Psoas muscle (tissue), 8 donors: Measurements from ENCODE around the gene CLDN22. TPM values are rescaled to one million over a fixed set of nuclear protein-coding genes. Genes with fewer than 3 reads are reported as not detected.

ENCODE experiments used
- ATAC-seq, 4 donors: fragments of 200-7000 bp; cut with Tn5 transposase; one replicate each; pipeline ENCODE4 v1.9.1; 2020; ENCODE audit warnings: moderate library complexity in 3 of 4, mild to moderate bottlenecking in 2 of 4
- DNase-seq, 2 donors: peaks; one replicate each; pipeline ENCODE4 v3.0.0-alpha.2; 2020
- H3K27ac ChIP-seq: fragments of 200-600 bp; one replicate; pipeline ENCODE4 v1.8.0; 2022
- H3K27me3 ChIP-seq, 3 donors: fragments of 200-600 bp in 1 of 3; one replicate each; pipeline versions ENCODE4 v1.6.1 to v1.8.0; 2013 to 2022; ENCODE audit warnings: low read length in 2 of 3, mild to moderate bottlenecking in 2 of 3, moderate library complexity in 1 of 3; ENCODE audit not compliant: insufficient read depth in 3 of 3
- H3K36me3 ChIP-seq, 2 donors: fragments of 200-600 bp in 1 of 2; one replicate each; pipeline versions ENCODE4 v1.6.1 to v1.8.0; 2013 to 2022; ENCODE audit warnings: low read depth in 1 of 2, mild to moderate bottlenecking in 1 of 2, moderate library complexity in 1 of 2; ENCODE audit not compliant: insufficient read depth in 1 of 2
- H3K4me1 ChIP-seq: fragments of 200-600 bp; one replicate; pipeline ENCODE4 v1.8.0; 2022
- H3K4me3 ChIP-seq: fragments of 200-600 bp; one replicate; pipeline ENCODE4 v1.8.0; 2022; ENCODE audit warnings: mild to moderate bottlenecking
- H3K9me3 ChIP-seq: fragments of 200-600 bp; one replicate; pipeline ENCODE4 v1.8.0; 2022
- WGBS, 3 donors: extraction: QIAGEN DNeasy Blood & Tissue Kit; methylation state at CpG; one replicate each; pipeline versions ENCODE4 v1.1.6 to v1.1.7; 2013; 5-methylcytosine and 5-hydroxymethylcytosine counted together
- intact Hi-C, 2 donors: fragments of 100-400 bp; cut with DNase I; formaldehyde crosslinking; loops; one replicate each; pipeline versions ENCODE4 v1.11.0 to v1.14.2; 2022
- polyA plus RNA-seq, 3 donors: library from polyadenylated mRNA; stranded (reverse); fragments of 200-250 nt; gene quantifications; one replicate each; pipeline ENCODE4 v1.2.3, GENCODE V29; 2013
- total RNA-seq, 4 donors: library from RNA; stranded (reverse); fragmentation: NEBNext Ultra II Directional in 2 of 4; extraction: Animal tissue kit (Norgen Biotek cat#: 25700) in 2 of 4; gene quantifications; one replicate each; pipeline versions ENCODE4 v1.2.1 to v1.2.4, GENCODE V29; 2021 to 2023
- TF ChIP-seq, protein P1 (sequence below): fragments of 200-600 bp; IDR thresholded peaks from one replicate; pipeline ENCODE4 v1.8.0; 2022; ENCODE audit warnings: antibody characterized with exemption
- donor health status: healthy with polysubstance abuse.
- donor health status: DM: no; HTN: no; CAD: no; lungs with moderate emphysema.
- donor health status: Bipolar disorder and iron deficiency.
- donor health status: healthy.
- donor health status: DM: yes; HTN: yes; CAD: no.
- donor health status: DM: no; HTN: no; CAD: no.
- donor health status: DM: no; HTN: no; CAD: no.
- donor health status: DM: yes; HTN: yes; CAD: no.

The CLDN22 gene
- total and polyA plus RNA-seq, 7 donors, result not detected

DNA sequence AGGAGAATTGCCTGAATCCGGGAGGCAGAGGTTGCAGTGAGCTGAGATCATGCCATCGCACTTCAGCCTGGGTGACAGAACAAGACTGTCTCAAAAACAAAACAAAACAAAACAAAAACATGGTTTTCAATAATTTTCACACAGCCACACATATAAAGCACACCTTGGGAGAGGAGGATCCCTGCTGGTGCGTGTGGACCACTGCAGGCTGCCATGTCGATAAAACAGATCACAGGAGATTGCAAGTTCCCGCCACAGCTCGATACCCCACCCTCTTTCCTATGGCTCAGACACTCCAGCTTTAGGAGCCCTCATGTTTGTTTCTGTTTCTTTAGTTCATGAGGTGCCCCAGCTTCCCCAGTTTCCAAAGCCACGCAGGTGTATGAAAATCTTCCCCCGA, 33.5 kb upstream of the CLDN22 start:
- Histone ChIP-seq H3K9me3 (no peaks in the 10 kb centered on the region), H3K27ac (no peak overlapping the region), H3K4me3 (no peak overlapping the region), H3K36me3 (no peaks in the 10 kb centered on the region), H3K27me3 (peaks cover 0 to 4% (median 2%) of the 10 kb centered on the region in 3 donors), H3K4me1 (no peaks in the 10 kb centered on the region)
- DNase-seq, result no peak
- ATAC-seq, result no peak
- TF ChIP-seq, protein P1, sequence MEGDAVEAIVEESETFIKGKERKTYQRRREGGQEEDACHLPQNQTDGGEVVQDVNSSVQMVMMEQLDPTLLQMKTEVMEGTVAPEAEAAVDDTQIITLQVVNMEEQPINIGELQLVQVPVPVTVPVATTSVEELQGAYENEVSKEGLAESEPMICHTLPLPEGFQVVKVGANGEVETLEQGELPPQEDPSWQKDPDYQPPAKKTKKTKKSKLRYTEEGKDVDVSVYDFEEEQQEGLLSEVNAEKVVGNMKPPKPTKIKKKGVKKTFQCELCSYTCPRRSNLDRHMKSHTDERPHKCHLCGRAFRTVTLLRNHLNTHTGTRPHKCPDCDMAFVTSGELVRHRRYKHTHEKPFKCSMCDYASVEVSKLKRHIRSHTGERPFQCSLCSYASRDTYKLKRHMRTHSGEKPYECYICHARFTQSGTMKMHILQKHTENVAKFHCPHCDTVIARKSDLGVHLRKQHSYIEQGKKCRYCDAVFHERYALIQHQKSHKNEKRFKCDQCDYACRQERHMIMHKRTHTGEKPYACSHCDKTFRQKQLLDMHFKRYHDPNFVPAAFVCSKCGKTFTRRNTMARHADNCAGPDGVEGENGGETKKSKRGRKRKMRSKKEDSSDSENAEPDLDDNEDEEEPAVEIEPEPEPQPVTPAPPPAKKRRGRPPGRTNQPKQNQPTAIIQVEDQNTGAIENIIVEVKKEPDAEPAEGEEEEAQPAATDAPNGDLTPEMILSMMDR, result no peak
- intact Hi-C loops, result no loop called here
- WGBS, 3 donors, result 79 to 85% (median 84%) methylated on average over 8 of the region's 8 CpGs

DNA sequence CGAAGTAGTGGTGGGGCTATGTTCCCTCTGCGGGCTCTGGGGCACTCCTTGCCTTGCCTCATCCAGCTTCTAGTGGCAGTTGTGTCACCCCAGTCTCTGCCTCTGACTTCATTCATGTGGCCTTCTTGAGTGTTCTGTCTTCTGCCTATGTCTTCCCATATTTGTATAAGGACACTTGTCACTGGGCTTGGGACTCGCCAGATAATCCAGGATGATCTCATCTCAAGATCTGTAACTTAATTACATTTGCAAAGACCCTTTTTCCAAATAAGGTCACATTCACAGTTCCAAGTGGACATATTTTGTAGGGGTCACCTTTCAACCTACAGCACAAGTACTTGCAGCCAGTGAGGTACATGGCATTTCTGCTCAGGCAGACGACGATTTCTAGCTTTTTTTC, 32.5 kb upstream of the CLDN22 start:
- Histone ChIP-seq H3K36me3 (no peaks in the 10 kb centered on the region), H3K27ac (no peak overlapping the region), H3K27me3 (peaks cover 0 to 4% (median 2%) of the 10 kb centered on the region in 3 donors), H3K4me3 (no peak overlapping the region), H3K9me3 (no peaks in the 10 kb centered on the region), H3K4me1 (no peaks in the 10 kb centered on the region)
- 85 to 91% (median 87%) methylated on average over 5 of the region's 5 CpGs for WGBS, 3 donors
- intact Hi-C loops, result no loop called here
- DNase-seq (no peak), ATAC-seq (no peak)
- TF ChIP-seq, protein P1, result no peak

DNA sequence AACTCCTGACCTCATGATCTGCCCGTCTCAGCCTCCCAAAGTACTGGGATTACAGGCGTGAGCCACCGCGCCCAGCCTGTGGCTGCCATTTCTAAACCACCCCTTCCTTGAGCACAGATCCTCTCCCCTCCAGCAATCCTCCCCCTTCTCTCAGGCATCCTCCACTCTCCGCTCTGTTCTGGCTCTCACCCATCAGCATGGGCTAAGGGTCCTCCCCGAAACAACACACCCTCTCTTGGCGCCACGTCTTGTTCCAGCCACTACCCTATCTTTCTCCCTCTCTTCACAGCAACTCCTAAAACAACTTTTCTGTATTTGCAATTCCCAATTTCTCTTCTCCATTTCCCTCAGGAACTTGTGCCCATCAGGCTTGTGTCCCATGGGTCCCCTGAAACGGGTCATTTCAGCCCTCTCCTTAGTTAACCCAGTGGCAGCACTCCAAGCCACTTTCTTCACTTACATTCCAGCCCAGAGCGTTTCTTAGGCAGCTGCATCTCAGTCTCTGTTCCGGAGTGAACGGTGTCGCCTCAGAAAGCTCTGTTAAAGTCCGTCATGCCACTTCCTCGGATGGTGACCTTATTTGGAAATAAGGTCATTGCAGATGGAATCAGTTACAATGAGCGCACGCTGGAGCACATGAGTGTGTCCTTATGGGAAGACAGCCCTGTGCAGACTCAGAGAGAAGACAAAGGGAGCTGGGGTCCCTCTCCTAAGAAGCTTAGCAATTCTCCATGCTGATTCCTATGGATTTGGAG, 30.4 kb upstream of the CLDN22 start:
- ATAC-seq (no peak), DNase-seq (no peak)
- Histone ChIP-seq H3K27ac (no peak overlapping the region), H3K4me3 (no peak overlapping the region), H3K27me3 (peaks cover 0 to 4% (median 0%) of the 10 kb centered on the region in 3 donors), H3K36me3 (no peaks in the 10 kb centered on the region), H3K4me1 (no peaks in the 10 kb centered on the region), H3K9me3 (no peaks in the 10 kb centered on the region)
- 54 to 60% (median 58%) methylated on average over 17 of the region's 17 CpGs for whole genome bisulfite sequencing, 3 donors
- intact Hi-C loops, result no loop called here
- TF ChIP-seq, protein P1, result no peak

DNA sequence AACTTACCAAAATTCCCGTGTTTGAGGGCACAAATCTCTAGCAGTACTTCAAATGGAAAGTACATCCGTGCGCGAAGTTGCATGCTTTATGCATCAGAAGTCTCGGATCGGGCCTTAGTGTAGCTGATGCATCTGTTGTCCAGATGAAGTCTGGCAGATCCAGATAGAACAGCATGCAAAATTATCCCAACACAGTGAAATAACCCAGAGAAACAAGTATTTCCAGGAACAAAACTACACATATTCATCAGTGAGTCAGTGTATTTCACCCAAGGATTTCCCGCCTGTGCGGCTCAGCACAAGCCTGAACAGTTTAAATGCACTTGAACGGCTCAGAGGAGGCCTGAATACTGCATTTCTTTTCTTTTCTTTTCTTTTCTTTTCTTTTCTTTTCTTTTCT, 29.6 kb upstream of the CLDN22 start:
- Histone ChIP-seq H3K4me3 (no peak overlapping the region), H3K27me3 (peaks cover 0 to 4% (median 0%) of the 10 kb centered on the region in 3 donors), H3K27ac (no peak overlapping the region), H3K4me1 (no peaks in the 10 kb centered on the region), H3K9me3 (no peaks in the 10 kb centered on the region), H3K36me3 (no peaks in the 10 kb centered on the region)
- 85 to 88% (median 86%) methylated on average over 9 of the region's 9 CpGs for WGBS, 3 donors
- DNase-seq (no peak), ATAC-seq (no peak)
- intact Hi-C loops, result no loop called here
- TF ChIP-seq, protein P1, result no peak
